GM21447 (cell line): ENCODE data around the gene FTHL17.

Experiments used
- ATAC-seq: cut with Tn5 transposase; IDR thresholded peaks from one replicate; pipeline ENCODE4 v1.9.1; 2021; ENCODE audit not compliant: unreplicated experiment

The FTHL17 gene

DNA sequence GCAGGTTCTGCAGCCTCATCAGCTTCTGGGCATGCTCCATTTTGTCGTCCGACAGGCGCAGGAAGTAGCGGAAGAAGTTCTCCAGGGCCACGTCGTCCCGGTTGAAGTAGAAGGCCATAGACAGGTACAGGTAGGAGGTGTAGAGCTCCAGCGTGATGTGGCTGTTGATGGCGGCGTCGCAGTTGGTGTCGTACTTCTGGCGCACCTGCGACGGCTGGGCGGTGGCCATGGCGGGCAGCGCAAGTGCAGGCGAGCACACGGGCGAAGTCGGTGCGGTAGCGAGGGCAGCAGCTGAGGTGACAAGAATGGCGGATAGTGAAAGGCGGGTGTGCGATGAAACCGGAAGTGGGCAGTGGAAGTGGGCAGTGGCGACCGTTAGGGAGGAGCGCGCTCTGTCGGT is at the start of gene FTHL17:
Gene FTHL17 (minus strand): TSS at position 317 of the 400 bp plus-strand sequence. CDS start 88 bp downstream, at position 229.
- ATAC-seq, result no peak

DNA sequence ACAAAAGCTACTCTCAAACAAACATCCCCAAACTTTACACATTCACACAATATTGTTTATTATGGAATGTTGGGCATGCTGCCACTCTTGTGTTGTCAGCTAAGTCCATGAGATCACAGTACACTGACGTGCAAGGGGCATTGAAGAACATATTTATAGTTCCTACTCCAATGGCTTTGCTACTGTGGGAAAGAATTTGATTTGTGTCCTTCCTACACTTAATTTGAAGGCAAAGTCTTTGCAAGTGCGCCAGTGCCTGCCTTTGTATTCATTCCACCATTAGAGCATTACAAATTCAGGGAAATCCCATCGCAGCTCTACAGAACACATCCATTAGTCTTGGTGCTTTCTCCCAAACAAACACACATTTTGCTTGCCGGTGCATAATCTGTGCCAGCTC is 45.4 kb upstream of the FTHL17 start:
- no peak for ATAC-seq

DNA sequence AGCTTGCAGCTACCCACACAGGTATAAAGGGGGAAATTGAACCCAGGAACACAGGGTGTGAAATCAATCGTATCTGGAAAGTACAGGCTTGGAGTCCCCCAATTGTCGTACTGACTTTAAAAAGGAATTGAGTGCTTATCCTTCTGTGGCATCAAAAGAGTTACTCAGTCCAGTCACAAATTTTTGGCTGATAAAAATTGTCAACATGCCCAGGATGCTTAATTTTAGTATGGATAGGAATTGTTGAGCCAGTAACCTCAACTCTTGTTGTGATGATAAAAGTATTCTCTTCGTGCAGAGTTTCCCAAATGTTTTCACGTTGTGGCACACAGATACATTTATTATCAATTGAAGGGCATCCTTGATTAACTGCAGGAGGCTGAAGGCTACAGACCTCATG is 43.6 kb upstream of the FTHL17 start:
- no peak for ATAC-seq

DNA sequence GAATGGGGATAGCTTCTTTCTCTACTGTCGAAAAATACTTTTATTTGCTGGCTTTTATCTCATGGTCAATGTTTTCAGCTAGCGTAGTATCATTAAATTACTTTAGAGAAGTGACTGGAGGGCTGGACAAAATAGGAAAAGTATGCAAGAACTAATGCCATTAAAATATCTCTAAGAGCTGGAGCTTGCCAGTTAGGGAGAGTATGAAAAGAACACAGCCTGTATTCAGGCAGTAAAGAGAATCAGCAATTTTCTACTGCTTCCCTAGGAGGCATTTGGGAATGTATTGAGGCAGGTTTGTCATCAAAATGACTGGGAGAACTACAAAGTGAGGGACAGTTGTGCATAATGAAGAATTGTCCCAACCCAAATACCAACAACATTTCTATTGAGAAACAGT is 43.0 kb upstream of the FTHL17 start:
- ATAC-seq, result no peak

DNA sequence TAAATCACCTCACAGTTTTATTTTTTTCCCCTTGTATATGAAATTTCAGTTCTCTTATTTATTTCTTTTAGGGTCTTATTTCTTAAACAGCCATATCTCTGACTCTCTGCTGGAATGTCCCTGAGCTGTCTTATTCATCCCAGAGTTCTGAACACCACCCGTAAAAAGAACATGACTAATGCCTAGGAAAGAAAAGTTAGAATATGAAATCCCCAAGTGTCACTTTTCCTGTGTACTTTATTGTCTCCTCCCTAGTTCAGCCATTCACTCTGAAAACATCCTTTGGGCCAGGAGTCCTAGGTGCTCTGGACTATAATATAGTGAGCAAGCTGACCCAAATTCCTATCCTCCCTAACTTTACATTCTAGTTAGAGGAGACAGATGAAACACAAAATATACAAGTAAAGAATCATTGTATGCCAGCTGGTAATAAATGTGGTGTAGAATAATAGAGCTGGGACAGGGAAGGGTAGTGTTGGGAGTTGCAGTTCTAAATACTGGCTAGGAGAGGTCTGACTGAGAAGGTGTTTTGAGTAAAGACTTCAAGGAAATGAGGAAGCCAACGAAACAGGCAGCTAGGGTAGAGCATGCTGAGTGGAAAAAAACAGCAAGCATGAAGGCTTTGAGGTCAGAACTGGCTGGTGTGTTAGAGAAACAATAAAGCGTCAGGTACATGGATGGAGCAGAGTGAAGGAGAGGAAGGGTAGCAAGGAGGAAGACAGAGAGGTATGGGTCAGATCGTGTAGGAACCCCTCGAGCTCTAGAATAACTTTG is 40.6 kb upstream of the FTHL17 start:
- ATAC-seq, result no peak

DNA sequence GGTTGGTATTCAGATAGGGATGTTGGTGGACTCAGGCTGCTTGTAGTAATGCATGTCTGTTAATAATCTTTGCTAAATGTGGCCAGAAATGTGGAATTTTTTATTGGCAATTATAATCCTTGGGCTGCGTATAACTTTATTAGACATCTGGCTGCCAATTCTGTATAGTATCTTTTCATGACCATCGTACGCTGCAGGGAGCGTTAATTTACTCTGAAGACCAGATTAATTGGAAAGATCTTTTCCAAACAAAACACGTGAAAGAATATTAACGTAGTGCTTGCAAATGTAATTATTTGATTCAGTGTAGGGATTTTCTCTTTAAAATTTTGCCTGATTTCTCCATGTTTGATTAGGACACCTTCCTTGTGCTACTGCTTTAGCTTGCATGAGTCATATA is 38.8 kb upstream of the FTHL17 start:
- no peak for ATAC-seq

DNA sequence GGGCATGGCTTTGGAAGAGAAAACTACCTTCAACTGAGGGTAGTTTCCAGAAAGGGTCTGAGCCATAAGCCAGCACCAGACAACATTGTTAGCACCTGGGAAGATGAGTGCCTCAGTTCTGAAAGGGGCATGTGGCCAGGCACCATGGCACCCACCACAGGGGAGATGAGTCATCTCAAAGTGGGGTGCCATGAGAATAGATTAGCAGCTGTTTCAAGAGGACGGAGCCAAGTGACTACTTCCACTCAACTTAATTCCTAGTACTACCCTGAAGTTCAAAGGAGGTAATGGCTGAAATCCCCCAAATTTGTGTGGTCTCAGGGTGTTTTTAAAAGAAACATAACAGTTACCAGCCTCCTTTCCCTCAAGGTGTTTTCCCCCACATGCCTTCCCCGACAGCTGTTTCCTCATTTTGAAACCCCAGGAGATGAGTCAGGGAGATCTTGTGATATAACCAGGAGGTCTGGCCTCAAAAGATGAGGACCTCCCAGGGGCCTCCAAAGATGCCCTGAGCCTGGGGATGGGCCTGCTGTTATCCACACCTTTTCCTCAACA is 27.8 kb upstream of the FTHL17 start:
- peak; percentile 85 for ATAC-seq

DNA sequence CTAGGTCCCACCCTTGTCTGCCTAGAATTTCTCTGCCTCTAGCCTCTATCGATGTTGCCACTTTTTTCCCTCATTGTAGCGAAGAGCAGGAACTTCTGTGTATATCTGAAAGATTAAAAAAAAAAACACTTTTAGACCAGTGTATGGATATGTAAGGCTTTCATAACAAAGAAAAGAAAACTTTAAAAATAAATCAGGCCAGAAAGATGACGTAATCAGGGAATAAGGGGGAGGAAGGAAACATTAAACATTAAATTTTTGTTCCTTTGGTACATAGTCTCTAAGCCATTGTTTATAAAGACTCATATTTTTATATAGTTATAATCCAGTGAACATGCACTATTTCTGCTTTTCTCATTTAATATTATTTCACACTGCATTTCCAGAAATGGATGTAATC is 26.2 kb upstream of the FTHL17 start:
- no peak for ATAC-seq

DNA sequence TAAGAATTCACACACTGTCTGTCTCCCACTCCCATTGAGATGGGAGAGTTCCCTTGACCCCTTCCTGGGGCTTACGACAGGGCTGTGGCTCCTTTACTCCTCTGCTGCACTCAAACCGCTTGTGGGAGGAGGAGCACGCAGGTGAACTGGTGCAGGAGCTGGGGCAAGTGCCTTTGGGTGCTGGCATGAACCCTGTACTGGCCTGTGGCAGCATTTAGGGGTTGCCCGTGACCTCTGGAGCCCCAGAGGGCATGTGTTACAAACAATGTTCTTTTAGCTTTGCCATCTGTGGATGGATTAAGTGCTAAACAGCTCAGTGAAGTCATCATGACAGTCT is 21.8 kb upstream of the FTHL17 start:
- no peak for ATAC-seq

DNA sequence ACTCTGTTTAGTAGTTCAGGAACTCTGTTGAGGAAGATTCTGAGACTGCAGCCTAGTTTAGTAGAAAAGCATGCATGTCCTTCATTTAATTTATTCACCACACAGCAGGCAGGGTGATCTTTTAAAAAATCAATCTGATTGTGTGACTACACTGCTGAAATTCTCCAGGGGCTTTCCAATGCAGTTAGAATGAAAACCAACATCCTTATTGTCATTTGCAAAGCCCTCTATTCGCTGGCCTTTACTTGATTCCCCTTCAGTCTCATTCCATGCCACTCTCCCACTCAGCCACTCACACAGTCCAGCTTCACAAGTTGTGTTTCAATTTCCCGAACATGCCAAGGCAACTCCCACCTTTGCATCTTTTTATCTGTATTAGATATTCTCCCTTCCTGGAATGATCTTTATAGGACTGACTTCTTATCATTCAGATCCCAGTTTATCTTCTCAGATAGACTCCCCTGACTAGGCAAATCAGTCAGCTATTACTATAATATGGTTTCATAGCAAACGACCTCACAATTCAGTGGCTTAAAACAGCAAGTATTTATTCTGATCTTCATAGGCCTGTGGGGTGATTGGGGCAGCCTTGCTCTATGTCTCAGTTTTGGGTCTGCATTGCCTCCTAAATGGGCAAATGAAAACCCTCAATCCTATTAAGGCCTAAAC is 21.3 kb upstream of the FTHL17 start:
- ATAC-seq, result no peak

DNA sequence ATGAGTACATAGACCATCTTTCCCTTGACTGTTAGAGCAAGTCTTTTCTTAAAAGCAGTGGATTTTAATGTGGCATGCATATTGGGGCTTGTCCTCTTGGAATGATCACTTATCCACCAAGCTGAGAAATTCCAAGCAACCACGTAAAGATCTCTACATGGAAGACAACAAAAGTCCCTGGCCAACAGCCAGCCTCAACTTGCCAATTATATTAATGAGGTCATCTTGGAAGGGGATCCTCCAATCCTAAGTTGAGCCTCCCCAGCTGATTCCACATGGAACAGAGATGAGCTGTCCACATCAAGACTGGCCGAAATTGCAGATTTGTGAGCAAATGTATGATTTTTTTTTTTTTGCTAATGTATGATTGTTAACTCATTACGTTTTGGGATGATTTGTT is 20.6 kb upstream of the FTHL17 start:
- no peak for ATAC-seq

DNA sequence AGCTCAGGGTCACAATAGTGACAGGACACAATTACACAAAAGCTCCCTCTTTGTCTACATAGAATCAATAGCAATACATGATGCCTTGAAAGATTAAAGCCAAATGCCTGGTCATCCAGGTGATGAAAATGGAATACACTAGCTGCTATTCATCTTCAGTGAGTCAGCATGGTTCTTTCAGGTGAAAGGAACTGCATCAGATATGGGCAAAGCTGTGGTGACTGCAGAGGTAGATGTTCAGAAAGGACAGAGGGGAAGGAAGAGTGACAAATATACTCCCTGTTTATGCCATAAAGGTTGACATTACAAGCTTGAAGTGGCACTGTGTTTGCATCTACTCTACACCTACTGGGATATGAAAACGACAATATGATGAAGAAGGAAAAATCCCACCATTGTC is 20.0 kb upstream of the FTHL17 start:
- no peak for ATAC-seq

DNA sequence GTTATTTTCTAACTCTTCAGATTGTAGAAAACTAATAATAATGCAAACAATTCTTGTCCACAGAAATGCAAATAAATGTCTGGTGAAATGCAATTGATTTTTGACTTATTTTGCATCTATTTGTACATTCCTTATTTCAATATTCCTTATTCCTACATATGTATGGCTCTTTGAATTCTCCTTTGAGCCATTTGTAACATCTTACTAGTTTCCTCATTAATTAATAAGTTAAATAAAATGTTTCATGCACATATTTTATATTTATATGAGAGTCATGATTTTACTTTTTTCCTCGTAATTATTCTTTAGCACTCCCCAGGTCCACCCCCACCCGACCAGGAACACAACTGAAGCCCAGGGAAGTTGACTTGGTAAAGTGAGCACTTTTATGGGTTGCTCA is 2.7 kb upstream of the FTHL17 start:
- ATAC-seq, result no peak

DNA sequence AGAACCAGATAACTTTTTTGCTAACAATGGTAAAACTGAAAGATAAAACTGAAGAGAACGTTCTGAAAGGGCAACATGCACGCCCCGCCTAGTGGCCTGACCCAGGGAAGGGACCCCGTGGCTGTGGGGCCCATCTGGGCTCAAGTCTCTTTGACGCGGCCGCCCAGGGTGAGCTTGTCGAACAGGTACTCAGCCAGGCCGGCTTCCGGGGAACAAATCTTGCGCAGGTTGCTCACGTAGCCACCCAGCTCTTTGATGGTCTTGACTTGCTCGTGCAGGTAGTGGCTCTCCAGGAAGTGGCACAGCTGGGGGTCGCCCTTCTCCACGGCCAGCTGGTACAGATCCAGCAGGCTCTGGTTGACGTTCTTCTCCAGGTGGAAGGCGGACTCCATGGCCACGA is 579 bp downstream of the FTHL17 start:
- no peak for ATAC-seq

DNA sequence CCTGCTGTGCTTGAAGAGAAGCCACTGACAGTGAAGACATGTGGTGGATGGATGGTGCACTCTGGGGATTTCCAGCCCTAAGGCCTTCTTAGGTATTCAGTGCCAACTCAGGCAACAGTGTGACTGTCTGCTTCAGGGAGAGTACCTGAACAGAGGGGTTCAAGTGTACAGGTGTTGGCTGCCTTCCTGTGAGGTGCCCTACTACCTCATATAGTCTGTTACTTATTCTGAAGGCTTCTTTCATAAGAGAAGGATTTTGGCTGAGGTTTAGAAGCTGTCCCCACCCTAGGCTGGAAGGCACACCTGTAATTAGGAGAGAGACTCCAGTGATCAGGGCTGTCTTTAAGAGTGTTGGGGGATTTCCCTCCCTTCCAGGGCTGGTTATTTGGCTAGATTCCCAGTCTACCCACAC is 1.8 kb downstream of the FTHL17 start:
- ATAC-seq, result peak; percentile 69

DNA sequence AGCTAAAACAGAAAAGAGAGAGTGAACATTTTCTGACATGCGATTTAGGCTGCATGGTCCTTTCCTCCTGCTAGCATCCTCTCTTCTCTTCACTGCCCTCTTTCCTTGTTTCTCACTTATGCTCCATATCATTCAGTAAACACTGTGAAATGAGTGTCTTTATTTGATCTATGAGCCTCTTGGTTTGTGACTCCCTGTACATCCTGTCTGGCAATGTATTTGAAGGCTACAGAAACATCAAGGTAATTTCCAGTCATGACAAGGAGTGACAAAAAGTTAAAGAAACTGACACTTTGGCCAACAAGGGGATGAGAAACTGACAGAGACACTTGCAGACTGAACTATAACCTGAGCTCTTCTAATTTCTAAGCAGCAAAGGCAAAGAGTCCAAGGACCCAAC is 8.7 kb downstream of the FTHL17 start:
- no peak for ATAC-seq

DNA sequence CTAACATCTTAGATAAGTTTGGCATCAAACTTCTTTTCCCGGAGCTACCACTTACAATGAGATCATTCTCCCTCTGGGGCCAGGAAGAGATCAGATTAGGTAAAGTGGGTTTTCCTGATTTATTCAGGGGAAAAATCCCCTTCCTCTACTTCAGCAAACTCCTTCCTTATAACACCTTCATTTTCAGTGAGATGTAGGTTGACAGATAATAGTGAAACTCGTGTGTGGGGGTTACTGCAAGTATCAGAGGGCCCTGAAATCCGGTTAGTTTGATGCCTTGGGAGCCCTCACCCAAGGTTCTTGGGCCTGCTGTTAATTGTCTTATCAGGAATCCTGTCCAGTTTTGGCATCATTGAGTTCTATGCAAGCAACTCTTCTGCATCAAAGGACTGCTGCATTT is 10.8 kb downstream of the FTHL17 start:
- ATAC-seq, result peak; percentile 80

DNA sequence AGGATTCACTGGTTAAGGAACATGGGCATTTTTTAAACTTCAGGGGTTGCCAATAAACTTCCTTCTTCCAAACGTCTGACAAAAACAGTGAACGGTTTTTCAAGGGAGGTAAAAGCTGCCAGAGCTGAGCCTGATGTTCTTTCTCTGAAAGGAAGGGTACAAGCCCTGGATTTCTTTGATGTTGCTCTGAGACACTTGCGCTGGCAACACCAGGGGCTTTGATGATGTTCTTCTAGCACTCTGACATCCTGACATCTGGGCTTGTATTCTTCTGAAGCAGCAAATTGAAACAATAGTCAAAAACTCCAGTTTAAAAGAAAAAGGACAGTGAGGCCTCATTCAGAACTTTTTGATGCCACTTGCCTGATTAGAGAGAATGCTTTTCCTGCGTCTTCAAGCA is 11.8 kb downstream of the FTHL17 start:
- ATAC-seq, result no peak

DNA sequence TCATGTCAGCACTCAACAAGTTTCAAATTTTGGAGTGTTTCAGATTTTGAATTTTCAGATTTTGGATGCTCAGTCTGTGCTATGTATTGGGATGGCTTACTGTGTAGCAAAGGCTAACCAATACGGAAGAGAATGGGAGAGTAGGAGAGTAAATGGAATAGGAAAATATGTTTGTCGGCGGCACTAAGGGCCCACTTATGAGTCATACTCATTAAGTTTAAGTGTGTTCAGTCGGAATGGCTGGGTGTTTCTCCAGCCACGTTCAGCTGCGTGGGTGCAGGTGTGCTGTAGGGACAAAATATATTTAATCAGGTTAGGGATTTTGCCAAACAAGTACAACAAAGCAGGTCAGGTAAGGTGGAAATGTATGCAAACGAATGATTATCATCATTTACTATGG is 13.6 kb downstream of the FTHL17 start:
- ATAC-seq, result no peak

DNA sequence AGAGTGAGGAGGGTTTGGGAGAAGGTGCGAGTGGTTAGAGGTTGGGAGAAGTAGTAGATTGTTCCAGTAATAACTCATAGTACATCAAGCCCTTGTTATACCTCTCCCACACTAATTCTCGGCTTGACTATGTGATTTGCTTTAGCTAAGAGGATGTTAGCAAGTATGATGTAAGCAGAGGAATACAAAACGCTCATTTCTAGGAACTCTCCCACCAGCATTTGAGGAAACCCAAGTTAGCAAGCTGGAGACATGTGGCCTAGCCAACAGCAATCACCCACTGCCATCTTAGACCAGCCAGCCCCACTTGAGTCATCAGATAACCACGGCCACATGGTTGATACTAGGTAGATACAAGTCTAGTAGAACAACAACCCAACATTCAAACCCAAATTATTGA is 14.2 kb downstream of the FTHL17 start:
- ATAC-seq, result no peak

DNA sequence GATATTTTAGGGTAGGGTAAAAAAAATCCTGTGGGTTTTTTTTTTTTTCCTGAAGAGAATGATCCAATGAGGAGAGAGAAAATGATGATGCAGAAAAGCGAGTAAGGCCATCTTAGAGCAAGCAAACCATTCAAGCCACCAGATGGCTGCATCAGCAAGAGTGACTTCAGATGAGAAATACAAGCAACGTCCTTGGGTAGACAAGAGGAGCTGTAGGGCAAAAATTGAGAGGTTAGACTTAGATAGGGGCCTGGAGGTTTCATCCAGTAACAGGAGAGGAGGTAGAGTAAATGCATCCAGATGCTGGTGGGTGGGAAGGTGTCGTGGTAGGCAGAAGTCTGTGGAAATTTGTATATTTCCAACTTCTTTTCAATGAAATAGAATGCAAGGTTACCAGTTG is 14.6 kb downstream of the FTHL17 start:
- no peak for ATAC-seq

DNA sequence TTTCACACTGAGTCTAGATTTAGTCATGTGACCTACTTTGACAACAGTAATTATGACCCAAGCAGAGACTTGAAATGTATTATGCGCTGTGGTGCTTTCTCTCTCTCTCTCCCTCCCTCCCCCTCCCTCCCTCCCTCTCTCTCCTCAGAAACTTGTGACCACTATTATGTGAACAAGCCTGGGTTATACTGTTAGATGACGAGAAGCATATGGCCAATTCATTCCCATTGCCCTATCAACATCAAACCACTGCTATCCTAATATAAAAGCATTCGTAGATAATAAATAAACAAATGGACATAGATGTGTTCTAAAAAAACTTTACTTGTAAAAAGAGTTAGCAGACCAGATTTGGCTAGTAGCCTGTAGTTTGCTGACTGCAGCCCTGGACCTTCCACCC is 18.2 kb downstream of the FTHL17 start:
- no peak for ATAC-seq

DNA sequence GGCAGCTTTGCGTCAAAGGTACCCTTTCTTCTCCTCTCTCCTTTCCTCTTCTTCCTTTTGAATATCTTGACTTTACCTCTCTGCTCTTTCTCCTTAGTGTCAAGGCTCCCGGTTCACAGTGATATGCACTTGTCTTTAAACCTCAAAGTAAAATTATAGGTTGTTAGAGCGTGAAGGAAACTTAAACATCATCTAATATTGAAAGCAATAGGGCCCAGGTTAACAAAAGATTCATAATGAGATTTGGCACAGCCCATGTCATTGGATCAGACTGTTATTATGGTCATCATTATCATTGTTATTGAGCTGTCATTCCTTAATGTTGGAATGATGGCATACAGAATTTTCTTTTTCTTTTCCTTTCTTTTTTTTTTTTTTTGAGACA is 32.5 kb downstream of the FTHL17 start:
- no peak for ATAC-seq
